Measurements from ENCODE around the gene PLD4.

PLD4 gene

GRCh38 chr14:104929268-104930230, 4.9 kb downstream of the PLD4 start:
- no peak for DNase-seq

- no peak for DNase-seq
Observed at GRCh38 chr14:104930526-104931303, 6.0 kb downstream of the PLD4 start.

- no peak for DNase-seq
Observed at GRCh38 chr14:104931304-104931770, 6.7 kb downstream of the PLD4 start.

GRCh38 chr14:104931771-104932675, 7.3 kb downstream of the PLD4 start:
- DNase-seq: no peak

GRCh38 chr14:104932676-104933631, 8.3 kb downstream of the PLD4 start:
- peak; percentile 86 for DNase-seq

GRCh38 chr14:104933746-104934733, 9.4 kb downstream of the PLD4 start:
- DNase-seq: no peak

- DNase-seq: no peak
Observed at GRCh38 chr14:104935026-104935650, 10.5 kb downstream of the PLD4 start.

- DNase-seq: no peak
Observed at GRCh38 chr14:104935955-104936354, 11.3 kb downstream of the PLD4 start.

GRCh38 chr14:104936361-104937155, 11.9 kb downstream of the PLD4 start:
- DNase-seq: no peak

GRCh38 chr14:104937161-104937560, 12.5 kb downstream of the PLD4 start:
- DNase-seq: no peak

GRCh38 chr14:104937694-104938365, 13.2 kb downstream of the PLD4 start:
- no peak for DNase-seq

- DNase-seq: no peak
Observed at GRCh38 chr14:104938436-104938835, 13.8 kb downstream of the PLD4 start.

- DNase-seq: no peak
Observed at GRCh38 chr14:104938960-104939359, 14.3 kb downstream of the PLD4 start.

GRCh38 chr14:104939666-104940410, 15.2 kb downstream of the PLD4 start:
- DNase-seq: no peak

GRCh38 chr14:104940526-104941150, 16.0 kb downstream of the PLD4 start:
- DNase-seq: no peak

GRCh38 chr14:104941508-104942365, 17.1 kb downstream of the PLD4 start:
- no peak for DNase-seq

All from fibroblast of skin of abdomen (primary cell).